GM19023 (cell line): ENCODE measurements around the gene SOX12.

Experiments used
- ATAC-seq: cut with Tn5 transposase; IDR thresholded peaks from one replicate; pipeline ENCODE4 v1.9.1; 2021; ENCODE audit warnings: mild to moderate bottlenecking, moderate library complexity; ENCODE audit not compliant: unreplicated experiment

Gene SOX12

GRCh38 chr20:325045-325888 lies at the start of gene SOX12:
TSS of gene SOX12 (plus strand) at chr20:325552. CDS start at chr20:325925, 373 bp downstream.
- peak; percentile 81 for ATAC-seq

GRCh38 chr20:275791-276190 lies 49.6 kb upstream of the SOX12 start:
- no peak for ATAC-seq

- no peak for ATAC-seq
Measured at GRCh38 chr20:276620-277495, 48.5 kb upstream of the SOX12 start.

GRCh38 chr20:277496-277781 lies 47.9 kb upstream of the SOX12 start:
- ATAC-seq, result no peak

- ATAC-seq, result no peak
Measured at GRCh38 chr20:278181-278580, 47.2 kb upstream of the SOX12 start.

GRCh38 chr20:278607-279571 lies 46.5 kb upstream of the SOX12 start:
- no peak for ATAC-seq

- no peak for ATAC-seq
Measured at GRCh38 chr20:284172-284571, 41.2 kb upstream of the SOX12 start.

- ATAC-seq, result no peak
Measured at GRCh38 chr20:286508-286907, 38.8 kb upstream of the SOX12 start.

- no peak for ATAC-seq
Measured at GRCh38 chr20:288956-289692, 36.2 kb upstream of the SOX12 start.

- ATAC-seq, result no peak
Measured at GRCh38 chr20:289693-290083, 35.7 kb upstream of the SOX12 start.

GRCh38 chr20:290084-290831 lies 35.1 kb upstream of the SOX12 start, which contains the start of gene C20orf96:
TSS of gene C20orf96 (minus strand) at chr20:290750. CDS start at chr20:290610, 140 bp downstream.
- peak; percentile 87 for ATAC-seq

GRCh38 chr20:294602-295001 lies 30.8 kb upstream of the SOX12 start:
- ATAC-seq, result no peak

GRCh38 chr20:295804-296203 lies 29.5 kb upstream of the SOX12 start:
- ATAC-seq, result no peak

GRCh38 chr20:297098-297924 lies 28.0 kb upstream of the SOX12 start, which contains the start of gene ZCCHC3:
TSS of gene ZCCHC3 (plus strand) at chr20:297570. CDS start at chr20:297587, 17 bp downstream.
- ATAC-seq, result peak; percentile 80

GRCh38 chr20:297925-298775 lies 27.2 kb upstream of the SOX12 start:
- peak; percentile 31 for ATAC-seq

GRCh38 chr20:298776-299391 lies 26.5 kb upstream of the SOX12 start:
- ATAC-seq, result no peak

- ATAC-seq, result no peak
Measured at GRCh38 chr20:300345-300990, 24.9 kb upstream of the SOX12 start.
